IPS DF 4.7 (cell line): Measurements from ENCODE around the gene STH.
"Not testable (repeated sequence)": the region's sequence is repeated elsewhere in the genome, so short reads cannot be mapped to it uniquely, and the experiment has no call there.

Source experiments
- DNase-seq: peaks from one replicate; pipeline ENCODE4 v3.0.0-alpha.2; 2013; ENCODE audit warnings: low spot score; ENCODE audit errors: extremely low read depth

STH gene, protein sequence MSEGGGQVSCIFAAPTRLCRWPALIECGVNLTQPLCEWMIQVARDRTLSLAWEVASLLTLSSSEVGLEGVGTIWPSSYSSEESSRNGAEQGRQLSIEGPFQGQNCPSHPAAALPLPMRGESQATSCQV

GRCh38 chr17:45998987-45999899 is at the start of gene STH:
TSS of gene STH (plus strand) at chr17:45999250. CDS start at chr17:45999280, 30 bp downstream.
- DNase-seq: no peak

DNA sequence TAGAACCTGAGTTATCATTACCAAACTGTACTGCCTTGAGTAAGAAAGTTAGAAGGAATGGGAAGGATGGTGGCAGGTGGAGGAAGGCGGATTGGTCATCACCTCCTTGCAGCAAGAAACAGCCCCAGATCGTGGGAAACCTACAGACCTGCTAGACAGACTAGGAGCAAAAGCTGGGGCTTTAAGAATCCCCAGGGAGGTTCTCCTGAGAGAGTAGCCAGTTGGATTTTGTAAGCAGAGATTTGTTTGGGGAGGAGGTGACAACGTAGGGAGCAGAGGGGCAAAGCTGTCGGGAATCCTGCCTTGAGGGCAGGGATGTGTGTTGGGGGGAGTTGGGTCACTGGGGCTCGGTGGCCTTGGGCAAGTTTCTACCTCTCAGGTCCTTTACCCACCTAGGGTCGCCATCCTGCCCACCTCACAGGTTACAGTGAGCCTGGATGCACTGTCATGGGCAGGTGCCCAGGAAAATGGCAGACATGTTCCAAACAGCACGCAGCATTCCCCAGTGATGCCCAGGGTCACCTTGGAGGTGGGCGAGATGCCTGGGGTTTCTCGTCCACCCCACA is 49.2 kb upstream of the STH start:
- DNase-seq: no peak

DNA sequence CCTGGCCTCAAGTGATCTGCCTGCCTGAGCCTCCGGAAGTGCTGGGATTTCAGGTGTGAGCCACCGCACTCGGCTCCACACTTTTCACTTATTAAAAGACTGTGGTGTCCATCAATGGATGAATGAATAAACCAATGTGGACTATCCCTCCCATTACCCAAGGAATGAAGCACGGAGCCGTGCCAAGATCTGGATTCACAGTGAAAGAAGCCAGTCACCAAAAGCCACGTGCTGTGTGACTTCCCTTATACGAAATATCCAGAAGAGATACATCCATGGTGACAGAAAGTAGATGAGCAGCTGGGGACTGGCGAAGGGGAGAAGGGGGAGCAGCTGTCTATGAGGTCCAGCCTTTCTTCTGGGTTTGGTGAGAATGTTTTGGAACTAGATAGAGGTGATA is 48.2 kb upstream of the STH start:
- DNase-seq: no peak

- DNase-seq: no peak
These were observed 47.6 kb upstream of the STH start for GRCh38 chr17:45951403-45951802.

- DNase-seq: no peak
These were observed 47.1 kb upstream of the STH start for GRCh38 chr17:45951941-45952340.

- no peak for DNase-seq
These were observed 46.2 kb upstream of the STH start for GRCh38 chr17:45952814-45953320.

DNA sequence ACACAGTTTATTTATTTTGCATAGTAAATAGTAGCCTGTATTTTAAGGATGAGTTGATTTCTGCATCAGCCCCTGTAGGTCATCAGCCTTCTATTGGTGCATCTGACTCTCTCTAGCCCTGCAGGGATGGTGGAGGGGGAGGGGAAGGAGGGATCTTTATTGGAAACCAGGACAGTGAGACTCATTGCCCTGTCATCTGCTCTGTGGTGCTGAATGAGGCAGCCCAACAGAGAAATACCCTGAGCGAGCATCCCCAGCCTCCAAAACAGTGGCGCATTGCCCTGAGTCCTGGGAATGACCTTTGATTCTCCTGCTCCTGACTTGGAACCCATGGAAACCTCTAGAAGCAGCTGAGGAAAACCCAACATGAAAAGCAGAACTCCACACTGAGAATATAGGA is 45.5 kb upstream of the STH start:
- no peak for DNase-seq

- DNase-seq: no peak
These were observed 44.1 kb upstream of the STH start for GRCh38 chr17:45954914-45955313.

DNA sequence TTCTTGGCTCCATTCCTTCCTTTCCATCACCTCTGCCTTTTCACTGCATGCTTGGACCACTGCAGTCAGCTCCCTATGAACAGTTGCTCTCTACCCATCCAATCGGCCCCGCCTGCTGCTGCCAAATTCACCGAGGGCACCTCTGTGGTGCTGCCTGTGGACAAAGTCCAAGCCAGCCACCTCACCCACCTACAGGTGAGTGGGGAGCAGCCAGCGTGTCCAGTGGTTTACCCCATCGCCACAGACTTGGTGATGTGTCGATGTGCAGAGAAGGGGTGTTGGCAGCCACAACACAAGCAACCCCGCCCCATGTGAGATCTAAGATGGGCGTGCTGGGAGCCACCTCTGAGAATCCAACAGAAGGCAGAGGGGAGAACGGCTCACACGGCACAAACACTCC is 43.7 kb upstream of the STH start:
- no peak for DNase-seq

DNA sequence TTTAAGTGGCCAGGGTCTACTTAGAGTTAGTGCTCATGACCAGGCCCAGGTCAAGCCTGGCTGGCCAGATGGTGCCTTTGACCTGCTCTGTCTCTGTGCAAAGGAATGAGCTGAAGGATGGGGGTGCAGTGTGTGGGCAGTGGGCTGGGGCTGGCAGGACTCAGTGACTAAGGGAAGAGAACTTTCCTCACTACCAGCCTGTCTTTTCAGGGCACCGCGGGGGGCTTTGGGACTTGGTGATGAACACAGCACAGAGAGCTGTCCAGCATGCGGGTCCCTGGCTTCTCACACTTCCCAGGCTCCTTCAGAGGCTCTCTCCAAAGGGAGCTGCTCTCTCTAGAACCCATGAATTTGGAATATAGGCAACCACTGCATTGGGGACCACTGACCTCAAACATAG is 43.0 kb upstream of the STH start:
- no peak for DNase-seq

GRCh38 chr17:45956746-45957145 is 42.3 kb upstream of the STH start:
- DNase-seq: not testable (repeated sequence)

- DNase-seq: no peak
These were observed 40.7 kb upstream of the STH start for GRCh38 chr17:45958307-45958706.

DNA sequence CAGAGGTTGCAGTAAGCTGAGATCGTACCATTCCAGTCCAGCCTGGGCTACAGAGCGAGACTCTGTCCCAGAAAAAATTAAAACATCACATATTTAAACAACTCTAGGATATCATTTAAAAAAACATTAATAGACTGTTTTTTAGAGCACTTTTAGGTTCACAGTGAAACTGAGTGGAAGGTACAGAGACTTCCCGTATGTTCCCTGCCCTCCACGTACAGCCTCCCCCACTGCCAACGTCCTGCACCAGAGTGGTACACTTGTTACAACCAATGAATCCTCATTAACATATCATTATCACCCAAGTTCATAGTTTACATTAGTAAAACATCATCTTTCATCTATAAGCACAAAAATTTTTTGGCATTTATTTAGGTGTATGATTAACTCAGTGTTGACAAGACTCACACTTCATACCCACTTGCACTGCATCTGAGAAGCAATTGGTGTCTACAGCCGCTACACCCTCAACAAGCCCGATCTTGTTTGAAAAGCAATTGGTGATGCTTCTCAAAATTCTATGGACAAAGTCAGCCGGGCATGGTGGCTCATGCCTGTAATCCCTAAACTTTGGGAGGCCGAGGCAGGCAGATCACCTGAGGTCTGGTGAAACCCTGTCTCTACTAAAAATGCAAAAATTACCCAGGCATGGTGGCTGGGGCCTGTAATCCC is 39.9 kb upstream of the STH start:
- no peak for DNase-seq

DNA sequence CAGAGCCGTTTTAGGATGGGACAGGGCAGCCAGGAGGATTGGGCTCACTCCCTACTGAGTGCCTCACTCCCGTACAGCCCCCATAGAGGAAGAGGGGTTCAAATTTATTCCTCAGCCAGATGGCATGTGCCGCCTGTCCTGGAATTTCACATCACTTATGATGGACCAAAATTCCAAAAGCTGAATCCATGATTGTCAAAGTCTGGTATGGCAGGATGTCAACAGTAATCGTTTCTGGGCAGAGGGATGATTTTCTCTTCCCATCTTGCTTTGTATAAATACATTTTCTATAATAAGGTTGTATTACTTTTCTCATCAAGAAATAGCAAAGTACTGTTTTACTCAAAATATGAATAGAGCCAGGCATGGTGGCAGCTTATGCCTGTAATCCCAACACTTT is 38.7 kb upstream of the STH start:
- no peak for DNase-seq

DNA sequence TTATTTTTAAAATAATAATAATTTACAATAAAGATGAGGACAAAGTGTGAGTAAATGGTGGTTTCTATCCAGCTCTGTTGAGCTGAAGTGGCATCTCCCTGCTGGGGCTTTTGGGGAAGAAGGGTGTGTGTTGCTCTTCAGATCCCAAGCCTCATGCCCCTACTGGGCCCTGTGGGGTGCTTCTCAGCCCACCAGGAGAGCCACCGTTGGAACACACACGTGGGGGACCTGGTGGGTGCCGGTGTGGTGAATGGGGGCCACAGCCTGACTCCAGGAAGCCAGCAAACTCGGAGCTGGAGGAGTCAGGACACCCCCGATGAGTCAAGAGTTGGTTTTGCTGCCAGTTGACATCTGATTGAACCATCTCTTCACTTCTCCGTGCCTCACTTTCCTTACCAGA is 37.8 kb upstream of the STH start:
- DNase-seq: no peak

- no peak for DNase-seq
These were observed 36.7 kb upstream of the STH start for GRCh38 chr17:45962221-45962972.

DNA sequence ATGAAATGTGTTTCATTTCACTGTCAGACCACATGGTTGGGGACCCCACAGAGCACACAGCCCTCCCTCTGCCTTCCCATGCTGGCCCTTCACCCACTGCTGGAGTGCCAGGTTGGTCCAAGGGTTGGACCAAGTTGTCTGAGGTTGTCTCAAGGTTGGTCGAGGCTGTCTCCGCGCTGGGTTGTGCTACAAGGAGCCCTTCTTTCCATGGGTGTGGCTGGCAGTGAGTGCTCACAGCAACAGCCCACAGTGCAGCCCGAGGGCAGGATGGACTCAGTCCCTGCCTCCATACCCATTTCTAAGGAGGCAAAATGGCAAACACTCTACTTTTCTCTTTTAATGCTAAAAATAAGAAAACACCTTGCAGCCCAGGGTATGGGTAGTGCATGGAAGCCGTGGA is 35.8 kb upstream of the STH start:
- no peak for DNase-seq

- DNase-seq: no peak
These were observed 35.2 kb upstream of the STH start for GRCh38 chr17:45963889-45964288.

DNA sequence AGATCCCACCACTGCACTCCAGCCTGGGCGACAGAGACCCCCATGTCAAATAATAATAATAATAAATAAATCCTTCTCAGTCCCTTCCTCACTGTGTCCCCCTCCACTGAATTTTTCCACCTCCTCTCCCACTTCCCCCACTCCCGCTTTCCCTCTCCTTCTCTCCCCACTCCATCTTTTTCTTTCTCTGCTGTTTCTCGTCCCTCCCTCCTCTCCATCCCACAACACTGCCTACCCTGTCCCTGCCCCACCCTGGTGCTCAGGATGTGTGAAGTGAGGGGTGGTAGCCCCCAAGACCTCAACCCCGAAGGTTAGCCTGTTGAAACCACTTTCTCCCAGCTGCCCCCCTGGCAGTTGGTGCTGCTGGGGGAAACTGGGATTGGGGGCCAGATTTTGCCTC is 34.4 kb upstream of the STH start:
- no peak for DNase-seq

DNA sequence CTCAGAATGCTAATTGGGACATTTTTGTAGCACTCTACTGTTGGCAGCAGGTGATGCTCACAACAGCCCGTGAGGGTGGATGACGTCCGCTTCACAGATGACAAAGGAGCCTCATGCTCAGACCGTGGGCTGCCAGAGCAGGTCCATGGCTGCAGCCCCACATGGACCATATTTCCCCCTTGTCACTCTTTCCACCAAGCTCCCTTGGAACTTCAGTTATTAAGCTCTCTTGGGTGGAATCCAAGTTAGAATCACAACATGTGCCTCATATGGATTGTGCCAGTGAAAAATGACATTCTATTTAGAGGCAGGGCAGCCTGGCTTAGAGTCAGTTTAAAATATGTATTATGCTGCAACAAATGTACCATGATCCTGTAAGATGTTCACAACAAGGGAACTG is 33.2 kb upstream of the STH start:
- no peak for DNase-seq

DNA sequence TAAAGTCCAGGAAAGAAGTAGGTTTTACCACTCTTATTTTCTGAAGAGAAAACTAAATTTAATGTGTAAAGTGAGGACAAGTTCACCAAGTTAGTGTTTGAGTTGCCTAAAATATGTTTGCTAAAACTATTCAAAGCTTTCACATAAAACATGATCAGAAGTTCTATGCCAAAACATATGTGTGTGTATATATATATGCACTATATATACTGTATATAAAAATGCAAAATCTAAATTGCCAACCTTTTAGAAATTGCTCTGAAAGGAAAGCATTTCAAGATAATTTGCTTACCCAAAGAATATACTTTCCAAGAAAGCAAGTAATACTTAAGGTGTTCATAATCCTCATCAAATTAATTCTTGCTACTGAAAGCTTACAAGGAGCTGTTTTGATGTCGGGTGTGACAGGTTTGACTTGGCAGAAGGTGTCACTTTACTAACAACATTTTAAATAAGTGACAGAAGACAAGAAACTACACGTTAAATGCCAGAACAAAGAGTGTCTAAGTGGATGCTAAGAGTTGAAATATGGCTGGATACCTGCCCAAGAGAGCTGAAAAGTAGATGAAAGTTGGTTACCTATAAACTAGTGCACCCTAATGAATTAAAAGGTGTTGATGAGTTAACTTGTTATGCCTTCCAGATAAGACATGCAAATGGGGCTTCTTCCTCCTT is 32.3 kb upstream of the STH start:
- DNase-seq: no peak
